ENCODE data around the gene CTH. TPM values are rescaled to one million over a fixed set of nuclear protein-coding genes. Genes with fewer than 3 reads are reported as not detected.
"Not testable (repeated sequence)": the region's sequence is repeated elsewhere in the genome, so short reads cannot be mapped to it uniquely, and the experiment has no call there.

CTH gene
- total RNA-seq, 1 experiment from 2014 or later: 13.2 TPM

GRCh38 chr1:70409136-70409535 is 1.9 kb upstream of the CTH start:
- Histone ChIP-seq H3K36me3 (ENCODE audit: low read depth, low read length) (no peaks in the 10 kb centered on the region), H3K9me2 (replicated peaks; ENCODE audit: low read length) (no peaks in the 10 kb centered on the region), H3K9ac (ENCODE audit: low read length) (no peak overlapping the region), H2AFZ (ENCODE audit: low read length) (no peak overlapping the region), H3K79me2 (ENCODE audit: low read length) (peaks cover 27% of the 10 kb centered on the region), H3F3A (ENCODE audit: low read length, unreplicated experiment) (no peaks in the 10 kb centered on the region), H3K9me3 (ENCODE audit: low read length) (no peaks in the 10 kb centered on the region), H3K4me1 (ENCODE audit: insufficient read depth, low read length) (peaks cover 18% of the 10 kb centered on the region; the same call in 1 of the 2 replicates), H3K4me2 (ENCODE audit: low read length) (no peak overlapping the region), H3K27ac (ENCODE audit: low read length) (no peak overlapping the region), H4K20me1 (ENCODE audit: low read length) (peaks cover 4% of the 10 kb centered on the region; the same call in 1 of the 2 replicates), H3K27me3 (ENCODE audit: low read length) (no peaks in the 10 kb centered on the region), H3K4me3 (ENCODE audit: low read length) (no peak overlapping the region)
- ATAC-seq: no peak
- intact Hi-C loops (cut with micrococcal nuclease): no loop called here
- ChIA-PET CTCF (no interaction called here), POLR2A (ENCODE audit: unreplicated experiment) (no interaction called here)
- no peak for DNase-seq
- BruUV-seq (replicated peaks): no TSS peak
- TF ChIP-seq CTCF (conservative IDR thresholded peaks at IDR 0.05; ENCODE audit: low read depth, low read length) (no peak), EZH2 (IDR thresholded peaks at IDR 0.05; ENCODE audit: low read length, unreplicated experiment) (no peak), EZH2phosphoT487 (IDR thresholded peaks at IDR 0.05; ENCODE audit: borderline replicate concordance, low read length) (no peak)

- Histone ChIP-seq H3K9me3 (ENCODE audit: low read length) (no peaks in the 10 kb centered on the region), H3K27me3 (ENCODE audit: low read length) (no peaks in the 10 kb centered on the region), H4K20me1 (ENCODE audit: low read length) (peaks cover 4% of the 10 kb centered on the region; the same call in 1 of the 2 replicates), H3K36me3 (ENCODE audit: low read depth, low read length) (peaks cover 7% of the 10 kb centered on the region; the same call in 1 of the 2 replicates), H3K27ac (ENCODE audit: low read length) (peak overlapping the region; percentile 73), H3F3A (ENCODE audit: low read length, unreplicated experiment) (no peaks in the 10 kb centered on the region), H2AFZ (ENCODE audit: low read length) (peak overlapping the region; percentile 75), H3K4me2 (ENCODE audit: low read length) (peak overlapping the region; percentile 94), H3K4me3 (ENCODE audit: low read length) (peak overlapping the region; percentile 88), H3K79me2 (ENCODE audit: low read length) (peaks cover 34% of the 10 kb centered on the region), H3K9ac (ENCODE audit: low read length) (peak overlapping the region; percentile 76), H3K4me1 (ENCODE audit: insufficient read depth, low read length) (peaks cover 11% of the 10 kb centered on the region; the same call in 1 of the 2 replicates), H3K9me2 (replicated peaks; ENCODE audit: low read length) (no peaks in the 10 kb centered on the region)
- CTCF ChIA-PET: interaction anchor here (1.2 kb wide), 1 partner anchor 19 kb away, joined by 6 read pairs; no protein-coding TSS in a partner anchor
- intact Hi-C loops (cut with micrococcal nuclease): loop anchor here (1.0 to 5.0 kb wide), 4 partner anchors 39 to 204 kb away; partner anchors contain the start of genes ANKRD13C and LRRC40
- POLR2A ChIA-PET (ENCODE audit: unreplicated experiment): interaction anchor here (0.5 to 2.2 kb wide), 7 partner anchors 13 to 190 kb away, joined by 3 to 22 read pairs (median 4); partner anchors contain the start of genes ANKRD13C and SRSF11
- ATAC-seq (peak; percentile 27), DNase-seq (peak; percentile 34)
- BruUV-seq (replicated peaks): TSS peak; percentile 84
- TF ChIP-seq CTCF (conservative IDR thresholded peaks at IDR 0.05; ENCODE audit: low read depth, low read length) (no peak), EZH2 (IDR thresholded peaks at IDR 0.05; ENCODE audit: low read length, unreplicated experiment) (no peak), EZH2phosphoT487 (IDR thresholded peaks at IDR 0.05; ENCODE audit: borderline replicate concordance, low read length) (no peak)
Measured at GRCh38 chr1:70411360-70411844, 334 bp downstream of the CTH start.

- no peaks in the 10 kb centered on the region for H3K9me3 ChIP-seq (ENCODE audit: low read length)
- no peak for TF ChIP-seq CTCF (conservative IDR thresholded peaks at IDR 0.05; ENCODE audit: low read depth, low read length)
- TF ChIP-seq EZH2 (IDR thresholded peaks at IDR 0.05; ENCODE audit: low read length, unreplicated experiment): no peak
- TF ChIP-seq EZH2phosphoT487 (IDR thresholded peaks at IDR 0.05; ENCODE audit: borderline replicate concordance, low read length): no peak
- ChIA-PET CTCF (no interaction called here), POLR2A (ENCODE audit: unreplicated experiment) (no interaction called here)
- no peak overlapping the region for H2AFZ ChIP-seq (ENCODE audit: low read length)
- H3K9ac ChIP-seq (ENCODE audit: low read length): no peak overlapping the region
- H3K4me2 ChIP-seq (ENCODE audit: low read length): no peak overlapping the region
- no peaks in the 10 kb centered on the region for H3K9me2 ChIP-seq (replicated peaks; ENCODE audit: low read length)
- ATAC-seq: no peak
- H3F3A ChIP-seq (ENCODE audit: low read length, unreplicated experiment): no peaks in the 10 kb centered on the region
- H4K20me1 ChIP-seq (ENCODE audit: low read length): peaks cover 4% of the 10 kb centered on the region; the same call in 1 of the 2 replicates
- BruUV-seq (replicated peaks): no TSS peak
- peaks cover 34% of the 10 kb centered on the region for H3K79me2 ChIP-seq (ENCODE audit: low read length)
- no peak overlapping the region for H3K4me3 ChIP-seq (ENCODE audit: low read length)
- no peak for DNase-seq
- no peak overlapping the region for H3K27ac ChIP-seq (ENCODE audit: low read length)
- H3K4me1 ChIP-seq (ENCODE audit: insufficient read depth, low read length): peaks cover 5% of the 10 kb centered on the region; the same call in 1 of the 2 replicates
- intact Hi-C loops (cut with micrococcal nuclease): no loop called here
- peaks cover 12% of the 10 kb centered on the region for H3K36me3 ChIP-seq (ENCODE audit: low read depth, low read length)
- H3K27me3 ChIP-seq (ENCODE audit: low read length): no peaks in the 10 kb centered on the region
Measured at GRCh38 chr1:70415882-70416281, 4.8 kb downstream of the CTH start.

GRCh38 chr1:70418973-70419734 is 8.1 kb downstream of the CTH start:
- BruUV-seq (replicated peaks); DNase-seq; H3F3A ChIP-seq (ENCODE audit: low read length, unreplicated experiment); H3K9me2 ChIP-seq (replicated peaks; ENCODE audit: low read length); H3K9ac ChIP-seq (ENCODE audit: low read length); ATAC-seq; H4K20me1 ChIP-seq (ENCODE audit: low read length); H3K4me1 ChIP-seq (ENCODE audit: insufficient read depth, low read length); H3K27ac ChIP-seq (ENCODE audit: low read length); H3K4me2 ChIP-seq (ENCODE audit: low read length); H3K79me2 ChIP-seq (ENCODE audit: low read length); intact Hi-C loops (cut with micrococcal nuclease); H3K27me3 ChIP-seq (ENCODE audit: low read length); CTCF ChIA-PET; H3K4me3 ChIP-seq (ENCODE audit: low read length); H3K9me3 ChIP-seq (ENCODE audit: low read length); H2AFZ ChIP-seq (ENCODE audit: low read length): not testable (repeated sequence)
- POLR2A ChIA-PET (ENCODE audit: unreplicated experiment): interaction anchor here (0.6 kb wide), 1 partner anchor 56 kb away, joined by 3 read pairs; no protein-coding TSS in a partner anchor
- peaks cover 18% of the 10 kb centered on the region for H3K36me3 ChIP-seq (ENCODE audit: low read depth, low read length)

All from PC-3 (cell line).